COLO668 (cell line): ENCODE measurements around the gene PNRC1.
"Not testable (repeated sequence)": the region's sequence is repeated elsewhere in the genome, so short reads cannot be mapped to it uniquely, and the experiment has no call there.

Experiments used
- DNase-seq: peaks from one replicate; lab custom pipeline; 2025; ENCODE audit not compliant: unreplicated experiment; lab: John Stamatoyannopoulos, UW

Gene PNRC1

GRCh38 chr6:89098461-89098860, 17.9 kb downstream of the PNRC1 start:
- no peak for DNase-seq

- DNase-seq, result no peak
Measured at GRCh38 chr6:89100114-89100513, 19.6 kb downstream of the PNRC1 start.

- DNase-seq, result no peak
Measured at GRCh38 chr6:89110284-89110683, 29.7 kb downstream of the PNRC1 start.

GRCh38 chr6:89111933-89112332, 31.4 kb downstream of the PNRC1 start:
- no peak for DNase-seq

- DNase-seq, result no peak
Measured at GRCh38 chr6:89116702-89117101, 36.2 kb downstream of the PNRC1 start.

GRCh38 chr6:89117211-89118108, 36.9 kb downstream of the PNRC1 start, which contains the start of gene SRSF12:
SRSF12 (minus strand) TSS chr6:89118071; CDS start chr6:89117887, 184 bp downstream.
- peak; percentile 54 for DNase-seq

- no peak for DNase-seq
Measured at GRCh38 chr6:89118931-89119330, 38.4 kb downstream of the PNRC1 start.

GRCh38 chr6:89120371-89120770, 39.8 kb downstream of the PNRC1 start:
- no peak for DNase-seq

- no peak for DNase-seq
Measured at GRCh38 chr6:89121934-89122333, 41.4 kb downstream of the PNRC1 start.

GRCh38 chr6:89122625-89123024, 42.1 kb downstream of the PNRC1 start:
- peak; percentile 3 for DNase-seq

GRCh38 chr6:89128256-89128671, 47.7 kb downstream of the PNRC1 start:
- DNase-seq, result not testable (repeated sequence)

GRCh38 chr6:89131599-89131998, 51.0 kb downstream of the PNRC1 start:
- DNase-seq, result no peak

GRCh38 chr6:89132057-89132456, 51.5 kb downstream of the PNRC1 start:
- DNase-seq, result peak; percentile 2

GRCh38 chr6:89133981-89134380, 53.4 kb downstream of the PNRC1 start:
- DNase-seq, result no peak

- no peak for DNase-seq
Measured at GRCh38 chr6:89134723-89135122, 54.2 kb downstream of the PNRC1 start.
